ENCODE measurements around the gene EML3.
"Not testable (repeated sequence)": the region's sequence is repeated elsewhere in the genome, so short reads cannot be mapped to it uniquely, and the experiment has no call there.

The EML3 gene

DNA sequence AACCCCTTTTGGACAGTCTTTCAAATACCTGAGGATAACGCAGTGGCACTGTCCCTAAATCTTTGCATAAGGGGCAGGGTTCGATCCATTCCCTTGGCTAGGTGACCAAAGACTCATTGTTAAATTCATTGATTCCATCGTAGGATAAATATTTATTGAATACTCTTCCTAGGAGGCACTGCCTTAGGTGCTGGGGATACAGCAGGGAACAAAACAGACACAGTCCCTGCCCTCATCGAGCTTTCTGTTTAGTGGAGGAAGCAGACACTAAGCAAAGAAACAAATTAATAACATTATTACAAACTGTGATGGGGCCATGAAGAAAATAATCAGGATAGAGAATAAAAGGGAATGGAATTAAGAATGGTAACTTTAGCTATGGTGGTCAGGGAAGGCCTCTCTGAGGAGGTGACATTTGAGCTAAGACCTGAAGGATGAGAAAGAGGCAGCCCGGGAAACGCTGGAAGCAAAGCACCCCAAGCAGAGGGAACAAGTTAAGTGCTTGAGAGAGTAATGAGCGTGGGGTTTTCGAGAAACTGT lies 8.5 kb upstream of the EML3 start:
- no peak for DNase-seq (ENCODE audit: low read depth, low spot score)
- no peaks in the 10 kb centered on the region; the same call in 1 of the 2 replicates for H3K4me1 ChIP-seq (ENCODE audit: control insufficient read depth, insufficient read depth, low read length)
- peak overlapping the region; percentile 81; the same call in 1 of the 2 replicates for H3K4me3 ChIP-seq (ENCODE audit: low read length)
- H3K9me3 ChIP-seq (ENCODE audit: control insufficient read depth, insufficient read depth, low read length), result no peaks in the 10 kb centered on the region
- H3K27me3 ChIP-seq (ENCODE audit: control insufficient read depth, insufficient read depth, low read length), result no peaks in the 10 kb centered on the region
- H3K27ac ChIP-seq (ENCODE audit: low read length), result no peak overlapping the region
- peaks cover 10% of the 10 kb centered on the region for H3K36me3 ChIP-seq (ENCODE audit: control insufficient read depth, insufficient read depth, low read length)
- WGBS (ENCODE audit: insufficient coverage, insufficient read length), result no CpG with 5 or more reads among the region's 8 CpGs

DNA sequence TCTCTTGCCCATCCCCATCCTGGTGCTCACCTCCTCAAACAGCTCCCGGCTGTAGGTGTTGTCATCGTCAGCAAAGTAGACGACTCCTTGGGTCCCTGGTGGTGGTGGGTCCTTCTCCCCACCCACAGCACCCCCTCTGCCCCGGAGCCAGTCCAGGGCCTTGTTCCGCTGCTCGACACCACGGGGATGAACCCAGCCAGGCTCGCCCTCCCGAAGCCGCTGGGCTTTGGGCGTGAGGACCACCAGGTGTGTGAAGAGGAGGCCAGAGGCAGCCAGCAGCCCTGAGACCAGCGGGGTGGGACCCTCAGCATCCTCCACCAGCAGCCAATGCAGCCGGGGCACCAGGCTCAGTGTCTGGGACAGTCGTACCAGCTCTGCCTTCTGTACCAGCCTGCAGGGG lies 4.4 kb upstream of the EML3 start:
- H3K27ac ChIP-seq (ENCODE audit: low read length); DNase-seq (ENCODE audit: low read depth, low spot score); H3K4me3 ChIP-seq (ENCODE audit: low read length); H3K9me3 ChIP-seq (ENCODE audit: control insufficient read depth, insufficient read depth, low read length); H3K4me1 ChIP-seq (ENCODE audit: control insufficient read depth, insufficient read depth, low read length); H3K36me3 ChIP-seq (ENCODE audit: control insufficient read depth, insufficient read depth, low read length); H3K27me3 ChIP-seq (ENCODE audit: control insufficient read depth, insufficient read depth, low read length): not testable (repeated sequence)
- WGBS (ENCODE audit: insufficient coverage, insufficient read length), result no CpG with 5 or more reads among the region's 14 CpGs

DNA sequence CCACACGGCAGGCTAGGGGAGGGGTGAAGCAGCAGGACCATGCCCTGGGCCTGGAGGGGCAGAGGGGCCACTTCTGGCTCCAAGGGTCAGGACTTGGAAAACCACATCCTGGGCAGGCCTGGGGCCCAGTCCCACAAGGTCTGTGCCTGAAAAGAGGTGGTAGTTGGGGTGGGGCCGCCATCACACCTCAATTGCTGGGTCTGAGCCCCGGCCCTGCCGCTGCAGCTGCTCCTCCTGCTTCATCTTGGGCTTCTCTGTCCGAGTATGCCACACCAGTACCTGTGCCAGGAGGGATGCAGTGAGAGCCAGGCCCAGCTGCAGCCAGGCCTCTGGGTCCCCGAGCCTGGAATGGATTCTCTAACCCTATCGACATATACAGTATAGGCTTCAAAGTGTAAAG lies 2.9 kb upstream of the EML3 start:
- Histone ChIP-seq H3K4me1 (ENCODE audit: control insufficient read depth, insufficient read depth, low read length) (no peaks in the 10 kb centered on the region; the same call in 1 of the 2 replicates), H3K27ac (ENCODE audit: low read length) (no peak overlapping the region), H3K9me3 (ENCODE audit: control insufficient read depth, insufficient read depth, low read length) (no peaks in the 10 kb centered on the region), H3K36me3 (ENCODE audit: control insufficient read depth, insufficient read depth, low read length) (no peaks in the 10 kb centered on the region; the same call in 1 of the 2 replicates), H3K27me3 (ENCODE audit: control insufficient read depth, insufficient read depth, low read length) (no peaks in the 10 kb centered on the region), H3K4me3 (ENCODE audit: low read length) (no peak overlapping the region)
- no CpG with 5 or more reads among the region's 7 CpGs for WGBS (ENCODE audit: insufficient coverage, insufficient read length)
- no peak for DNase-seq (ENCODE audit: low read depth, low spot score)

DNA sequence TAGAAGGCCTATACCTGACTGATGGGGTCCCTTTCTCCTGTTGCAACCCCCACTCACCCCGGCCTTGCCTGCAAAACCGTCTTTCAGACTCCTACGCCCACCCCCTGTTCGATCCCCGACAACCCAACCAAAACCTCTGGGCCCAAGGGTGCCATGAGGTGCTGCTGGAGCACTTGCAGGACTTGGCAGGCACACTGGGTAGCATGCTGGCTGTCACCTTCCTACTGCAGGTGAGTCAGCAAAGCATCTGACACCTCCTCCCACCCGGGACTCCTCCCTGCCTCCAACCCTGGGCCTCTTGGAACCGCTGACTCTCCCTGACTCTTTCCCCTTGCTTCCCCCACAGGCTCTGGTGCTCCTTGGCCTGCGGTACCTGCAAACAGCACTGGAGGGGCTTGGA lies 1.7 kb upstream of the EML3 start:
- Histone ChIP-seq H3K9me3 (ENCODE audit: control insufficient read depth, insufficient read depth, low read length) (no peaks in the 10 kb centered on the region), H3K36me3 (ENCODE audit: control insufficient read depth, insufficient read depth, low read length) (no peaks in the 10 kb centered on the region; the same call in 1 of the 2 replicates), H3K27me3 (ENCODE audit: control insufficient read depth, insufficient read depth, low read length) (no peaks in the 10 kb centered on the region), H3K4me3 (ENCODE audit: low read length) (no peak overlapping the region), H3K27ac (ENCODE audit: low read length) (no peak overlapping the region), H3K4me1 (ENCODE audit: control insufficient read depth, insufficient read depth, low read length) (no peaks in the 10 kb centered on the region; the same call in 1 of the 2 replicates)
- no CpG with 5 or more reads among the region's 8 CpGs for WGBS (ENCODE audit: insufficient coverage, insufficient read length)
- DNase-seq (ENCODE audit: low read depth, low spot score), result no peak

DNA sequence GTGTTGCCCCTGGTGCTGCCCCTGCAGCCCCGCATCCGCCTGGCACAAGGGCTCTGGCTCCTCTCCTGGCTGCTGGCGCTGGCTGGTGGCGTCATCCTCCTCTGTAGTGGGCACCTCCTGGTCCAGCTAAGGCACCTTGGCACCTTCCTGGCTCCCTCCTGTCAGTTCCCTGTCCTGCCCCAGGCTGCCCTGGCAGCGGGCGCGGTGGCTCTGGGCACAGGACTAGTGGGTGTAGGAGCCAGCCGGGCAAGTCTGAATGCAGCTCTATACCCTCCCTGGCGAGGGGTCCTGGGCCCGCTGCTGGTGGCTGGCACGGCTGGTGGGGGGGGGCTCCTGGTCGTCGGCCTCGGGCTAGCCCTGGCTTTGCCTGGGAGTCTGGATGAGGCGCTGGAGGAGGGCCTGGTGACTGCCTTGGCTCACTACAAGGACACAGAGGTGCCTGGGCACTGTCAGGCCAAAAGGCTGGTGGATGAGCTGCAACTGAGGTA lies 760 bp upstream of the EML3 start:
- Histone ChIP-seq H3K9me3 (ENCODE audit: control insufficient read depth, insufficient read depth, low read length) (no peaks in the 10 kb centered on the region), H3K27me3 (ENCODE audit: control insufficient read depth, insufficient read depth, low read length) (no peaks in the 10 kb centered on the region), H3K36me3 (ENCODE audit: control insufficient read depth, insufficient read depth, low read length) (no peaks in the 10 kb centered on the region; the same call in 1 of the 2 replicates), H3K27ac (ENCODE audit: low read length) (no peak overlapping the region), H3K4me3 (ENCODE audit: low read length) (no peak overlapping the region), H3K4me1 (ENCODE audit: control insufficient read depth, insufficient read depth, low read length) (no peaks in the 10 kb centered on the region; the same call in 1 of the 2 replicates)
- no peak for DNase-seq (ENCODE audit: low read depth, low spot score)
- WGBS (ENCODE audit: insufficient coverage, insufficient read length), result no CpG with 5 or more reads among the region's 15 CpGs

DNA sequence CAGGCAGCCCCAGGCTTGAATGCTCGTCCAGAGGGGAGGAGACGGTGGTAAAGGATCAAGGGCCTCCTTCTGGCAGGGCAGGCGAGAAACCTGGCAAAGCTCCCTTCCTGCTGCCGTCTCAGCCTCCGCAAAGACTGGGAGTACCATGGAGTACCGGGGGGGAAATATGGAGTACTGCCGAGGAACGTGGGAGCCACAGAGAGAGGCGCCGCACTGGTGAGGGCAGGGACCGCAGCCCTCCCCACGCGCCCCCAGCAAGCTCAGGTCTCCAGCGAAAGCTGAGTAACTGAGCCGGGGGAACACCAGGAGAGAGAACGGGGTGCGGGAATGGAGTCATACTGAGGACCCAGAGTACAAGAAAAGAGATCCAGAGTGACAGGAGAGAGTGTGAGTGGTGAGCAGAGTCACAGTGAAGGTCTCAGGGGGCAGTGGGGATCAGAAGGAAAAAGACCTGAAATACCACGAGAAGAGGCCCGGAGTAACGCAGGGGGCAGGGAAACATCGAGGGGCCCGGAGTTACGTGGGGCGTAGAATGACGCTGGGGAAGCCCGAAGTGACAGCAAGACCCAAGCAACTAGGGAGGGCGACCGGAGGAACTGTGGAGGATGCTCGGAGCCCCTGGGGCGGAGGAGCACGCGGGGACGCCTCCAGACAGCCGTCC lies 740 bp downstream of the EML3 start:
- no peaks in the 10 kb centered on the region; the same call in 1 of the 2 replicates for H3K4me1 ChIP-seq (ENCODE audit: control insufficient read depth, insufficient read depth, low read length)
- H3K36me3 ChIP-seq (ENCODE audit: control insufficient read depth, insufficient read depth, low read length), result no peaks in the 10 kb centered on the region; the same call in 1 of the 2 replicates
- no peak overlapping the region for H3K27ac ChIP-seq (ENCODE audit: low read length)
- peak overlapping the region; percentile 66; the same call in 1 of the 2 replicates for H3K4me3 ChIP-seq (ENCODE audit: low read length)
- H3K27me3 ChIP-seq (ENCODE audit: control insufficient read depth, insufficient read depth, low read length), result no peaks in the 10 kb centered on the region
- no peaks in the 10 kb centered on the region for H3K9me3 ChIP-seq (ENCODE audit: control insufficient read depth, insufficient read depth, low read length)
- no CpG with 5 or more reads among the region's 34 CpGs for WGBS (ENCODE audit: insufficient coverage, insufficient read length)
- no peak for DNase-seq (ENCODE audit: low read depth, low spot score)

DNA sequence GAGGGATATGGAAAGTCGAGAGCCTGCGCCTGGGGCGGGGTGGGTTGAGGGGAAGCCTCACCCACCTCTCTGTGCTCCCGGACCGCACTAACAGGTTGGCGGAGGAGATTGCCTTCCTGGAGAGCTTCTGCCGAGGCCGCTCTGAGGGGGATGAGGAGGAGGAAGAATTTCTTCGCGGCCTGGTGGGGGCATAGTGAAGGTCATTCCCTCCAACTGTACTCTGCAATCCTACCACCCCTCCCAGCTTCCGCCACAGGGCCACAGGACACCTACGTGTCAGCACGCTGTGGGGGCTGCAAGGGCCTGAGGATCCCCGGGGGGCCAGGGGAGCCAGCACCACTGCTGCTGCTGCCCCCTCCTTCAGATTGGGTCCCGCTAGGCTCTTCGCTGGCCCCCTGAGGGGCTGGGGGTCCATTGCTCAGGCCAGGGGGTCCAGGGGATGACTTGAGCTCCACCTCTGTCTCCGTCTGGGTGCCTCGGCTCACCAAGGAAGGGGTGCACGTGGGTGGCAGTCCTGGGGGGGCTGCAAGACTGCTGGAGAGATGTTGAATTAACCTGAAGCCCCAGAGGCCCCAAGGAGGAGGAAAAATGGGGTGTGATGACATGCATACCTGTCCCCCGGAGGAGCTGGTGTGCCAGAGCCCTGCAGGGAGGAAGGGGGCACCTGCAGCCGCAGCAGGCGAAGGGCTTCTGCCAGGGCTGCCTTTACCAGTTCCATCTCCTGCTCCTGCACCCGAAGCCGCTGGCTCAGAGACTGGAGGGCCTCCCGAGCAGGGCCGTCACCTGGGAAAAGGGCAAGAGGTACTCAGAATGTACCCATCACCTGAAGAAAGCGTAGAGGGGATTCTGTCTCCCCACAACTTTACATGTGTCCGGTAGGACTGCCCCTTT lies 1.5 kb downstream of the EML3 start:
- Histone ChIP-seq H3K27me3 (ENCODE audit: control insufficient read depth, insufficient read depth, low read length) (no peaks in the 10 kb centered on the region), H3K4me3 (ENCODE audit: low read length) (peak overlapping the region; percentile 66; the same call in 1 of the 2 replicates), H3K36me3 (ENCODE audit: control insufficient read depth, insufficient read depth, low read length) (no peaks in the 10 kb centered on the region), H3K27ac (ENCODE audit: low read length) (no peak overlapping the region), H3K9me3 (ENCODE audit: control insufficient read depth, insufficient read depth, low read length) (no peaks in the 10 kb centered on the region), H3K4me1 (ENCODE audit: control insufficient read depth, insufficient read depth, low read length) (no peaks in the 10 kb centered on the region; the same call in 1 of the 2 replicates)
- DNase-seq (ENCODE audit: low read depth, low spot score), result no peak
- WGBS (ENCODE audit: insufficient coverage, insufficient read length), result no CpG with 5 or more reads among the region's 28 CpGs

DNA sequence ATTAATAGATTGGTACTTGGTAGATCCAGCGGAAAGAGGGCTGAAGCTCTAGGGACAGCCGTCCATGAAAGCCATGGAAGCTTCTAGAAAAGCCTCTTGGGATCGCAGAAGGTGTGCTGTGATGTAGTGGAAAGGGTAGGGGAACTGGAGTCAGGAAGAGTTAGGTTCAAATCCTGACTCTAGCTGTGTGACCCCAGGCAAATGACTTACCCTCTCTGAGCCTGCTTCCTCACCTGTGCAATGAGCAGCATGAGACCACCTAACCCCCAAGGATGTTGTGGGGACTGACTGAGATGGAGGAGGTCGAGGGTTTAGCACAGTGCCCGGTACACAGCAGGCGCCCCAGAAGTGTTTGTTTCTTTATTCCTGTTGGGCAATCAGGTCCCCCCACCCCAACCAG lies 2.2 kb downstream of the EML3 start:
- H3K9me3 ChIP-seq (ENCODE audit: control insufficient read depth, insufficient read depth, low read length), result no peaks in the 10 kb centered on the region
- no peak for DNase-seq (ENCODE audit: low read depth, low spot score)
- H3K4me3 ChIP-seq (ENCODE audit: low read length), result no peak overlapping the region
- no peaks in the 10 kb centered on the region; the same call in 1 of the 2 replicates for H3K4me1 ChIP-seq (ENCODE audit: control insufficient read depth, insufficient read depth, low read length)
- H3K36me3 ChIP-seq (ENCODE audit: control insufficient read depth, insufficient read depth, low read length), result no peaks in the 10 kb centered on the region
- no CpG with 5 or more reads among the region's 6 CpGs for WGBS (ENCODE audit: insufficient coverage, insufficient read length)
- H3K27ac ChIP-seq (ENCODE audit: low read length), result no peak overlapping the region
- H3K27me3 ChIP-seq (ENCODE audit: control insufficient read depth, insufficient read depth, low read length), result no peaks in the 10 kb centered on the region

DNA sequence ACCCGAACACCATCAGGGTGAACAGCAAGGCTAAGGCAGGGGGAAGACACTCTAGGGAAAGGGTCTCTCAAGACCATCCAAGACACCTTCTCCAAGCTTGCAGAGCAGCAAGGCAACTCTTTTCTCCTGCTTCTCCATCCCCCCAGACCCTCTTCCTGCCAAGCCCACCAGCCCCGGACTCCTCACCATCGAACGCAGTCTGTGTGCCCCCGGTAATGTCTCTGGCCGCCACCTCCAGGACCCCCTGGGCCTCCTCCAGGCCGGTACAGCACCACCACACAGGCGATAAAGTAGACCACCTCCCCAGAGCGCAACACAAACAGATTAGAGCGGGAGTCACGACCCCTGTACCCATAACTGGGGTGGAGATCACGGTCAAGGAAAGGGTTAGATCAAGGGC lies 3.8 kb downstream of the EML3 start:
- Histone ChIP-seq H3K9me3 (ENCODE audit: control insufficient read depth, insufficient read depth, low read length) (no peaks in the 10 kb centered on the region), H3K27ac (ENCODE audit: low read length) (no peak overlapping the region), H3K36me3 (ENCODE audit: control insufficient read depth, insufficient read depth, low read length) (no peaks in the 10 kb centered on the region), H3K4me3 (ENCODE audit: low read length) (no peak overlapping the region), H3K4me1 (ENCODE audit: control insufficient read depth, insufficient read depth, low read length) (no peaks in the 10 kb centered on the region; the same call in 1 of the 2 replicates), H3K27me3 (ENCODE audit: control insufficient read depth, insufficient read depth, low read length) (no peaks in the 10 kb centered on the region; the same call in 1 of the 2 replicates)
- DNase-seq (ENCODE audit: low read depth, low spot score), result no peak
- WGBS (ENCODE audit: insufficient coverage, insufficient read length), result no CpG with 5 or more reads among the region's 12 CpGs

DNA sequence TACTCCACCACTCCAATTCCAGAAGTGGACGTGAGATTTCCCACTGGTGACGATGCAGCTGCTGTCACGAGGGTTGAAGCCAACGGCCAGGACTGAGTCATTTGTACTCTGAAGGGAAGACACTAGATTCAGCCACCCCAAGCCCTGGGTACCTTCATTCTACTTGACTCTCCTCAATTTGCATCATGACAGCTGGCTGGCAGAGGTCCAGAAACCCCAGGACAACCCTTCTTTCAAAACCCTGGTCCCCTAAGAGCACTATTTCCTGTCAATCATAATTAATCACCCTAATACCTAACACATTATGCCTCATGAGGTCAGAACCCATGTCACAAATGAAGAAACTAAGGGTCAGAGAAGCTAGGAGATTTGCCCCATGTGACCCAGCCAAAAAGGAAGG lies 4.9 kb downstream of the EML3 start:
- no peak for DNase-seq (ENCODE audit: low read depth, low spot score)
- Histone ChIP-seq H3K36me3 (ENCODE audit: control insufficient read depth, insufficient read depth, low read length) (no peaks in the 10 kb centered on the region), H3K4me3 (ENCODE audit: low read length) (no peak overlapping the region), H3K27me3 (ENCODE audit: control insufficient read depth, insufficient read depth, low read length) (peaks cover 3% of the 10 kb centered on the region; the same call in 1 of the 2 replicates), H3K4me1 (ENCODE audit: control insufficient read depth, insufficient read depth, low read length) (no peaks in the 10 kb centered on the region; the same call in 1 of the 2 replicates), H3K9me3 (ENCODE audit: control insufficient read depth, insufficient read depth, low read length) (no peaks in the 10 kb centered on the region), H3K27ac (ENCODE audit: low read length) (no peak overlapping the region)
- WGBS (ENCODE audit: insufficient coverage, insufficient read length), result no CpG with 5 or more reads among the region's 4 CpGs

All from iPS DF 6.9 (cell line).